DMS 273 treated with DMSO at 0.1 percent for 48 hours (cell line): ENCODE measurements around the gene UBL3.

Source experiments
- DNase-seq: peaks from one replicate; lab custom pipeline; 2025; lab: John Stamatoyannopoulos, UW

Gene UBL3

GRCh38 chr13:29850213-29850898 is at the start of gene UBL3:
TSS of gene UBL3 (minus strand) at chr13:29850617. CDS start at chr13:29849538, 1,079 bp downstream.
- peak; percentile 82 for DNase-seq

GRCh38 chr13:29897102-29897501 is 46.7 kb upstream of the UBL3 start:
- DNase-seq: no peak

DNA sequence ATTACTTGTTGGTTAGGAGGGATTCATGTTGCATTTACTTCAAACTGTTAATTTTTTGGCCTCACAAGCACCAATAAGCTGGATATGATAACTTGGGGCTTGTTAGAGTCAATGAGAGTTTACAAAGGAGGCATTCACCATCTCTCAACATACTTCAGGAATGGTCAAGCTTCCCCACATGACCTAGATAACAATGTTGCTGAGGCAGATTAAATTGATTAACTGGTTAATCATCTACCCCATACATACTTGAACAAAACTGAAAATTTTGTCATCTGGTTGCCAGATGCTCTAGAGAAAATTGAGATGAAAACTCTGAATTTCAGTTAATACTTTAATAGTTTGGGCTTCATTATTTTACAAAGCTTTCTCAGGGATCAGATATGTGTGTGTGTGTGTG is 43.0 kb upstream of the UBL3 start:
- no peak for DNase-seq

DNA sequence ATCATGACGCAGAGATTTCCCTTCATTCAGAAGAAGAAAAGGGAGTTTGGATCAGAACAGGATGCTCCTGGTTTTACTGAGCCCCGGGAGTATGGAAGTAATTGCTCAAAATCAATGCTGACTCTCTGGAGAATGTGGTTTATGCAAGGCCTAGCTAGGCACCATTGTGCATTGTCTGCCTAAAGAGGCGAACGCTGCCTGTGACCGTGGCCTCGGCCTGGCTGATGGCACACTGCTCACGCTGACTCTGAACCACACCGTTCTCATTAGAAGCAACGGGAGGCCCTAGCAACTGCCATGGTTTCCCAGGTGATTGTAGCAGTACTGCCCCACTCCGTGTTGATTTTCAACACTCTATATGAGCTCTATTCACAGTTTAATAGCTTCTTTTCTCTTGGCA is 41.7 kb upstream of the UBL3 start:
- no peak for DNase-seq

GRCh38 chr13:29889111-29889510 is 38.7 kb upstream of the UBL3 start:
- no peak for DNase-seq

DNA sequence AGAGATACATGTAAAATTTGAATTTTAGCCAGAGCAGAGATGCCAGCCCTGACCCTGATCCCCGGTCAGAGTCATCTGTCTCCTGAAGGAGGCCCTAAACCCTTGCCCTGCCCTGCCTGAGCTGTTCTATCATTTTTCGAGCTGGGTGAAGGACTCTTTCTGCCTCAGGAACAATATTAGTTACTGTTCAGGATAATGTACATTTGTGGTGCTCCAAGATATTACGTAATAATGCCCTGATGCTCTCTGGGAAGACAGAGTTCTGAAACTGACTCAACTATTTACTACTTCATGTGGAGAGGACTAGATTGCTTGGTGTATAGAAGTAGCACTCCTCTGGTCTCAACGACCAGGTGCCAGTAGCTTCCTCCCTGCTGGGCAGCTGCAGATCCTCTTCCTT is 37.9 kb upstream of the UBL3 start:
- no peak for DNase-seq

DNA sequence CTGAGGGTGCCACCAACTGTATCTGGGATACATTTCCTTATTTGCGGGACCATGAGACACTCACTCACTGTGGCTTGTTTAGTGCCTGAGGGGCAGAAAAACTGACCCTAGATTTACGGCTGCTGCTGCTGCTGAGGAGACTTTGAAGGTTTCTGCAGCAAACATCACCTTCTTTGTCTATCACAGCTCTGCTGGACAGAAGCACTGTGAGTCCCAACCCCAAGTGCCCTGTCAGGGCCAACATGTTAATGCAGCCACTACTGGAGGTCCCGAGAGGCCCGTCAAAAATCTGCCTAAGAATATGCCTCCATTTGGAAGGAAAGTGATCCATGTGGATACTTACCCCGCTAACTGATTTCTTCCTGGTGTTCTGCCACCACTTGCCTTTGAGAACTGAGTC is 37.3 kb upstream of the UBL3 start:
- DNase-seq: no peak

DNA sequence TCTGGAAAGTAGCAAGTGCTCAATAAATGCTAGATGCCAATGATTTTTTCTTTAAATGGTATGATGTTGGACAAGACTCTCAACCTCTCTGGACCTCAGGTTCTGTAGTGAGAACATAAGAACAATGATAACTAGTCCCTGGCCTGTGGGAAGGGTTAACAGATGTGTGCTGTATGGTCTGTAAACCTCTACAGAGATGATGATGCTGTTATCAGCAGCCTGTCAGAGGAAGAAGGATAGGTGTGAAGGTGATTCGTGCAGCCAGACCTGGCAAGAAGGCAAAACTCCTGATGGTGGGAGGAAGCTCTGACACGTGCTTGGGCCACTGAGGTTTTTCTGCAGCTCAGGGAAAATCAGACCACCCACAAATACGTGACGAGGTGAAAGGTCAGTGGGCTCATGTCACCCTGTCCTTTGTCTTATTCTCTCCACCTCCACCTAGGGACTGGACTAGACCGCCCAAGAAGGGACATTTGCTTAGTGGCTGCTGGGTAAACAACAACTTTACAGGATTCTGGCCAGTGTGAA is 36.7 kb upstream of the UBL3 start:
- DNase-seq: no peak

GRCh38 chr13:29886446-29886845 is 36.0 kb upstream of the UBL3 start:
- DNase-seq: no peak

DNA sequence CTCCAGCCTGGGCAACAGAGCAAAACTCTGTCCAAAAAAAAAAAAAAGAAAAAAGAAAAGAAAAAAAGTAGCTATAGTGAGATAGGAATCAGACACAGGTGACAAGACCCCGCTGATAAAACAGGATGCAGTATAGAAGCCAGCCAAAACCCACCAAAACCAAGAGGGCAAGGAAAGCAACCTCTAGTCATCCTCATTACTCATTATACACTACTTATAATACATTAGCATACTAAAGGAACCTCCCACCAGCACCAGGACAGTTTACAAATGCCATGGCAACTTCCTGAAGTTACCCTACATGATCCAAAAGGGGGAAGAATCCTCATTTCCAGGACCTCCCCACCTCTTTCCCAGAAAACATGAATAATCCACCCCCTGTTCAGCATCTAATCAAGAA is 35.6 kb upstream of the UBL3 start:
- DNase-seq: no peak

DNA sequence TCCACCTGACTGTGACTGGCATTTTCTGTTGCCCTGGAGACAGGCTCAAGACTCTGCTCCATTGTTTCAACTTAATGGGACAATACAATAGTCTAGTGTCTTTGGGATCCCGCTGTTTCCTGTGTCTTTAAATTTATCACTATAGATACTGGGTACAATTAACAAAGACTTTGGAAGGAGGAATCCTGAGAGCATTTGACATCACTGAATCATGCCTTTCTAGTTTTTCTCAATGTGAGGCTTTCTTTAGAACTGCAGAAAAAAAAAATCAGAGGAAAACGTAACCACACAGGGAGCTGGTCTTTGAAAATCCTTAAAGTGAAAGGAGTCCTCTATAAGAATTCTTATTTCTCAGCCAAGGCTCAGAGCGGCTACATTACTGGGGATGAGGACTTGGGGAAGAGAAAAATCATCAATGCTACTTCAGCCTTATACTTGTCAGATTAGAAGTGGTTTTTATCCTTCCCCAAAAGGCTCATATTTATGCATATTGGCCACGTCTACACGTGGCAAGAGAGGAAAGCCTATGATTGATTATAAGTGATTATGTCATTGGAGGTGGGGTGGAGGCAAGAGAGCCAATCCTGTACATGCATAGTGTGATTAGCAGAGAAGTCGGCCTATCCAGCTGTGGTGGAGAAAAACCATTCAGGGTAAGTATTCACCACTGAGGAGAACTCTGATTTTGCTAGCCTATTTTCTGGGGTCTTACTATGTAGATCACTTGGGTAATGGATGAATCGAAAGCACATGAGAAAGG is 34.4 kb upstream of the UBL3 start:
- DNase-seq: no peak

- no peak for DNase-seq
Measured at GRCh38 chr13:29883941-29884518, 33.6 kb upstream of the UBL3 start.

GRCh38 chr13:29882076-29882475 is 31.7 kb upstream of the UBL3 start:
- no peak for DNase-seq

GRCh38 chr13:29878101-29878500 is 27.7 kb upstream of the UBL3 start:
- DNase-seq: no peak

- no peak for DNase-seq
Measured at GRCh38 chr13:29877456-29878078, 27.1 kb upstream of the UBL3 start.

GRCh38 chr13:29875646-29876045 is 25.2 kb upstream of the UBL3 start:
- no peak for DNase-seq

- no peak for DNase-seq
Measured at GRCh38 chr13:29868581-29868980, 18.2 kb upstream of the UBL3 start.

GRCh38 chr13:29865934-29866333 is 15.5 kb upstream of the UBL3 start:
- no peak for DNase-seq

DNA sequence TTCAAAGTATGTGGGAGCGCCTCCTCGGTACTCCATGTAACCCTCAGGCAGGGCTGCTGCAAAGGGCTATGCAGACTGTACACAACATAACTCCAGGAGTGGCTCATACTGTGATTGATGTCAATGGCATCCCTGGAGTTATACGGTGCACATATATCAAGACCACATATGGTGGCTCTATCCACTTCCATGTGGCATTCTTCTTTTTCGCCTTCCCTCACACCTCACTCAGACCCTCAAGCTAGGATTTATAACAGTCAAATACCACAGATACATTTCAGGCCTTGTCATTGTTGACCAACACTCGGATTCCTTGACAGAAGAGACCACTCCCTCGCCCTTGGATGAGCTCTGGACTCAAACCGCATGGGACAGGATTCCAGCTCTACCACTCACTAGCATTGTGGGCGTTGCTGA is 11.3 kb upstream of the UBL3 start:
- no peak for DNase-seq

DNA sequence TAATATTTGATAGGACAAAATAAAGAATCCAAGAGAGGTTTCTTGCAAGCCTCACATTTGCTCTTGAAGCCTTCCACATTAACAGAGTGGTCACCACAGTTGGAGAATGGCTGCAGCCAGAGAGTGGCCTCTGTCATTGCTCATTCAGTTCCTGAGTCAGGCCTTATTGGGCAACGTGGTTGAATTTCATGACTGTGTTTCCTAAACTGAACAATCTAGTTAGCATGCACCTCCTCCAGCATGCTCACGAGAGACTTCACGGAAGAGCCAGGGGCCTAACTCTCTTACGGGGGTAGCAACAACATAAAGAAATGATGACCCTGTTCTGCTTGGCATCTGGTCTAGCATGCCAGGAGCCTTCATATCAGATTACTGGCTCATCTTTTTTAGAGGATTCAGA is 9.6 kb upstream of the UBL3 start:
- no peak for DNase-seq

DNA sequence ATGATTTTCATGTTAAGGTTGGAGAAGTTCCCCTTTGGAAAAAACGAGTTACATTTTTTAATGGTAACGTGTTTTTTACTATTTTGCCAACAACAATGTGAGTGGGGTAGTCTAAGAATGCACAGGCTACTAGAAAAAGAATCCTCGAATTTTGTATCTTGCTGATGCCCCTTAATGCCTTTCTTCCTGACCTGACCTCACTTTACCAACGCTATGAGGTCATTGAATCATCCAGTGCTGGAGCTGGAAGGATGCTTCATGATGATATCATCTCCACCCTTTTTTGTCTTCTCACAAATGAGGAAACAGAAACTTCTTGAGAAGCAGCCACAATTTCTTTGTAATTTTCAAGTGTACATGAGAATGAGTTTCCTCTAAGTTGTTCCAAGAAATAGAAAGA is 8.2 kb upstream of the UBL3 start:
- no peak for DNase-seq

DNA sequence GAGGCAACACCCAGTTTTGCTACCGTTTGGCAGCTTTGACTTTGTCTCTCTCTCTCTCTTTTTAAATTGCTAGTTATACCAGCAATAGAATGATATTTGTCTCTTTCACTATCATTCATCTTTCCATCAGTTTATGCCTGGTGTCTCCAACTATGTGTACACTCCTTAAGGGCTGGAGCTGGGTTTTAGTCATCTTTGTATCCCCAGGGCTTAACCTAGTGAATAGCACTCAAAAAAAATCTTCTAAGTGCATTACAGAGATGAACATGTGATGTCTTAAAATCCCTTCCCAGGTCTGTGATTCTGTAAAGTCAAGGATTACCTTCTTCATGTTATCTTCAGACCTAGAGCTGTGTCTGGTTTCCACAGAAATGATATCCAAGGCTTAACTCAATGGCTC is 7.8 kb upstream of the UBL3 start:
- no peak for DNase-seq

GRCh38 chr13:29857085-29857484 is 6.7 kb upstream of the UBL3 start:
- DNase-seq: no peak
